Prostate gland (tissue), 2 donors: ENCODE measurements around the gene ADARB2.

ENCODE experiments used
- CTCF ChIP-seq, 4 experiments: fragments of 200-600 bp in 2 of 4; fragments of 450-650 bp in 2 of 4; sonication (generic) in 2 of 4; IDR thresholded peaks; 1 replicate in 3 of 4; 2 replicates in 1 of 4; pipeline ENCODE4 v1.5.1; 2016 to 2019; ENCODE audit warnings: antibody characterized with exemption in 4 of 4, mild to moderate bottlenecking in 2 of 4, moderate library complexity in 2 of 4
- POLR2A ChIP-seq: fragments of 450-650 bp; IDR thresholded peaks from one replicate; pipeline ENCODE4 v1.6.1; 2016; ENCODE audit warnings: antibody characterized with exemption, mild to moderate bottlenecking
- POLR2AphosphoS5 ChIP-seq: sonication (generic); formaldehyde crosslinking; IDR thresholded peaks from one replicate; pipeline ENCODE4 v1.6.1; 2017; ENCODE audit warnings: antibody characterized with exemption

GRCh38 chr10:1339396-1339795 lies 397.9 kb downstream of the ADARB2 start:
- TF ChIP-seq CTCF (IDR thresholded peaks at IDR 0.05) (no peak), POLR2A (no peak), POLR2AphosphoS5 (no peak)
